H1 (cell line): ENCODE data around the gene SLC24A3. TPM values are rescaled to one million over a fixed set of nuclear protein-coding genes. Genes with fewer than 3 reads are reported as not detected.

Experiments
- CTCF ChIA-PET: fragments of 300-600 bp; sonication (Branson Sonifier 250); formaldehyde crosslinking; loops from one replicate; lab custom pipeline; 2021; ENCODE audit not compliant: partially characterized antibody; lab: Charles Lee
- POLR2A ChIA-PET: fragments of 300-600 bp; sonication (Branson Sonifier 250); formaldehyde crosslinking; loops from one replicate; lab custom pipeline; 2021; ENCODE audit warnings: inconsistent platforms; ENCODE audit not compliant: partially characterized antibody; lab: Charles Lee
- DNase-seq, 2 experiments: peaks; one replicate each; pipeline versions ENCODE4 v3.0.0 to v3.0.0-alpha.2; 2010 to 2022; ENCODE audit warnings: low spot score in 2 of 2, low read depth in 1 of 2, mixed read lengths in 1 of 2
- FAIRE-seq: peaks from 2 replicates; lab custom pipeline; 2011; peaks lifted over from hg19 to GRCh38; lab: Jason Lieb, UNC
- H2AFZ ChIP-seq: 2 replicates; pipeline ENCODE4 v1.8.1; 2012; ENCODE audit warnings: low read length, inconsistent platforms
- H2AK5ac ChIP-seq: 2 replicates; pipeline ENCODE4 v1.6.1; 2013; ENCODE audit warnings: low read depth, low read length
- H2BK120ac ChIP-seq: replicated peaks from 2 replicates; pipeline ENCODE3; 2013; ENCODE audit warnings: low read depth, low read length, inconsistent platforms
- H2BK12ac ChIP-seq: 2 replicates; pipeline ENCODE4 v1.6.1; 2013; ENCODE audit warnings: low read depth, low read length
- H2BK15ac ChIP-seq: 2 replicates; pipeline ENCODE4 v1.6.1; 2013; ENCODE audit warnings: low read length
- H2BK20ac ChIP-seq: 2 replicates; pipeline ENCODE4 v1.6.1; 2013; ENCODE audit warnings: low read length
- H2BK5ac ChIP-seq: 2 replicates; pipeline ENCODE4 v1.6.1; 2013; ENCODE audit warnings: low read depth, low read length
- H3K14ac ChIP-seq: 2 replicates; pipeline ENCODE4 v1.6.1; 2013; ENCODE audit warnings: inconsistent platforms; ENCODE audit not compliant: insufficient read length
- H3K18ac ChIP-seq: 2 replicates; pipeline ENCODE4 v1.6.1; 2013; ENCODE audit warnings: low read length; ENCODE audit errors: extremely low read depth
- H3K23ac ChIP-seq: 2 replicates; pipeline ENCODE4 v1.6.1; 2013; ENCODE audit warnings: inconsistent platforms; ENCODE audit not compliant: insufficient read length
- H3K23me2 ChIP-seq: 2 replicates; pipeline ENCODE4 v1.6.1; 2013; ENCODE audit warnings: low read depth, low read length
- H3K27ac ChIP-seq: 2 replicates; pipeline ENCODE4 v1.6.1; 2011; ENCODE audit warnings: low read depth, low read length, inconsistent platforms
- H3K27me3 ChIP-seq, 4 experiments: replicated peaks in 1 of 4; 1 replicate in 1 of 4; 2 replicates in 3 of 4; pipeline versions ENCODE4 v1.6.1 to v1.8.1; 2011 to 2013; ENCODE audit warnings: low read length in 3 of 4, mild to moderate bottlenecking in 3 of 4, inconsistent platforms in 2 of 4, mixed read lengths in 2 of 4, moderate library complexity in 1 of 4; ENCODE audit not compliant: control insufficient read depth in 3 of 4, insufficient read depth in 3 of 4; ENCODE audit errors: extremely low read depth in 1 of 4
- H3K36me3 ChIP-seq, 4 experiments: 2 replicates each; pipeline versions ENCODE4 v1.6.1 to v1.8.1; 2011 to 2013; ENCODE audit warnings: mild to moderate bottlenecking in 4 of 4, low read length in 3 of 4, moderate library complexity in 2 of 4, control low read depth in 1 of 4, inconsistent platforms in 1 of 4; ENCODE audit not compliant: insufficient read depth in 4 of 4, control insufficient read depth in 2 of 4
- H3K4ac ChIP-seq: replicated peaks from 2 replicates; pipeline ENCODE3; 2013; ENCODE audit warnings: low read length, low read depth, mixed read lengths, inconsistent platforms; ENCODE audit not compliant: insufficient read length
- H3K4me1 ChIP-seq, 4 experiments: replicated peaks in 1 of 4; 1 replicate in 1 of 4; 2 replicates in 3 of 4; pipeline versions ENCODE4 v1.6.1 to v1.8.1; 2011 to 2013; ENCODE audit warnings: low read length in 3 of 4, inconsistent platforms in 2 of 4, mixed read lengths in 1 of 4; ENCODE audit not compliant: insufficient read depth in 4 of 4, control insufficient read depth in 3 of 4
- H3K4me2 ChIP-seq, 2 experiments: 2 replicates each; pipeline versions ENCODE4 v1.6.1 to v1.8.1; 2011 to 2013; ENCODE audit warnings: low read depth in 2 of 2, low read length in 2 of 2, control low read depth in 1 of 2, inconsistent platforms in 1 of 2, mild to moderate bottlenecking in 1 of 2; ENCODE audit not compliant: insufficient read depth in 1 of 2
- H3K4me3 ChIP-seq, 4 experiments: fragments of 200-600, 300-600 bp in 1 of 4; sonication (generic), shearing (Covaris generic), sonication (Bioruptor Twin) in 1 of 4; 2 replicates each; pipeline versions ENCODE4 v1.5.1 to v1.8.1; 2011 to 2016; ENCODE audit warnings: low read length in 4 of 4, low read depth in 3 of 4, control low read depth in 2 of 4, inconsistent platforms in 2 of 4, mild to moderate bottlenecking in 2 of 4, mixed read lengths in 1 of 4, moderate library complexity in 1 of 4; ENCODE audit not compliant: insufficient read depth in 2 of 4; ENCODE audit errors: extremely low read depth in 1 of 4
- H3K56ac ChIP-seq: replicated peaks from 2 replicates; pipeline ENCODE3; 2013; ENCODE audit warnings: low read depth, mild to moderate bottlenecking, mixed read lengths, low read length, inconsistent platforms; ENCODE audit not compliant: insufficient read length
- H3K79me1 ChIP-seq: 2 replicates; pipeline ENCODE4 v1.6.1; 2013; ENCODE audit warnings: low read depth, low read length, control low read depth
- H3K79me2 ChIP-seq, 2 experiments: 2 replicates each; pipeline versions ENCODE4 v1.6.1 to v1.8.1; 2012 to 2013; ENCODE audit warnings: low read length in 2 of 2, mild to moderate bottlenecking in 2 of 2, inconsistent platforms in 1 of 2; ENCODE audit not compliant: insufficient read depth in 2 of 2, control insufficient read depth in 1 of 2
- H3K9ac ChIP-seq, 4 experiments: replicated peaks in 1 of 4; 1 replicate in 1 of 4; 2 replicates in 3 of 4; pipeline versions ENCODE4 v1.6.1 to v1.8.1; 2011 to 2013; ENCODE audit warnings: low read depth in 3 of 4, low read length in 3 of 4, control low read depth in 2 of 4, mild to moderate bottlenecking in 2 of 4, moderate library complexity in 2 of 4, inconsistent platforms in 1 of 4; ENCODE audit errors: extremely low read depth in 1 of 4
- H3K9me3 ChIP-seq, 2 experiments: 2 replicates each; pipeline versions ENCODE4 v1.6.1 to v1.8.1; 2012 to 2013; ENCODE audit warnings: mild to moderate bottlenecking in 2 of 2, moderate library complexity in 2 of 2, control low read depth in 1 of 2, inconsistent platforms in 1 of 2, low read depth in 1 of 2, low read length in 1 of 2, mixed read lengths in 1 of 2; ENCODE audit not compliant: insufficient read depth in 2 of 2
- H4K20me1 ChIP-seq, 2 experiments: replicated peaks in 1 of 2; 2 replicates each; pipeline versions ENCODE3 to v1.8.1; 2011 to 2013; ENCODE audit warnings: inconsistent platforms in 2 of 2, low read length in 2 of 2, mild to moderate bottlenecking in 1 of 2; ENCODE audit not compliant: insufficient read depth in 2 of 2, control insufficient read depth in 1 of 2
- H4K5ac ChIP-seq: 2 replicates; pipeline ENCODE4 v1.6.1; 2013; ENCODE audit warnings: low read length, low read depth, mixed read lengths, inconsistent platforms; ENCODE audit not compliant: insufficient read length
- H4K8ac ChIP-seq: 2 replicates; pipeline ENCODE4 v1.8.0; 2013; ENCODE audit warnings: mild to moderate bottlenecking, moderate library complexity, low read length, inconsistent platforms; ENCODE audit not compliant: insufficient read depth; ENCODE audit errors: extremely low read depth
- H4K91ac ChIP-seq: replicated peaks from 2 replicates; pipeline ENCODE3; 2013; ENCODE audit warnings: low read length, mixed read lengths, inconsistent platforms; ENCODE audit not compliant: insufficient read length
- ASH2L ChIP-seq: fragments of 200-600, 300-600 bp; sonication (generic); IDR thresholded peaks from one replicate; pipeline ENCODE4 v1.7.1; 2017; ENCODE audit warnings: low read length
- BCL11A ChIP-seq, 2 experiments: IDR thresholded peaks; one replicate each; pipeline ENCODE4 v1.6.1; 2011; ENCODE audit warnings: low read depth in 2 of 2, low read length in 2 of 2, mild to moderate bottlenecking in 2 of 2
- CBX5 ChIP-seq: fragments of 300-800, 300-1000 bp; sonication (generic); IDR thresholded peaks from 2 replicates; pipeline ENCODE4 v1.7.1; 2016; ENCODE audit warnings: antibody characterized with exemption, low read length, low read depth
- CHD1 ChIP-seq: IDR thresholded peaks from 2 replicates; pipeline ENCODE4 v1.6.1; 2012; ENCODE audit warnings: low read depth, low read length, improper control_type of control experiment
- GTF2F1 ChIP-seq: IDR thresholded peaks from 2 replicates; pipeline ENCODE4 v1.6.1; 2012; ENCODE audit warnings: low read depth, low read length, improper control_type of control experiment, borderline replicate concordance
- RFX5 ChIP-seq: IDR thresholded peaks from 2 replicates; pipeline ENCODE4 v1.6.1; 2011; ENCODE audit warnings: low read depth, low read length, improper control_type of control experiment, borderline replicate concordance
- SIRT6 ChIP-seq: IDR thresholded peaks from one replicate; pipeline ENCODE4 v1.7.1; 2012; ENCODE audit warnings: low read length, inconsistent platforms
- WGBS, 2 experiments: shearing (Covaris generic) in 1 of 2; methylation state at CpG; one replicate each; pipeline versions ENCODE4 v1.1.6 to v1.1.7; 2013 to 2015; ENCODE audit warnings: low lambda C conversion rate in 2 of 2, mixed read lengths in 2 of 2, inconsistent platforms in 1 of 2, low coverage in 1 of 2, missing lambda C conversion rate in 1 of 2; ENCODE audit not compliant: insufficient replicate concordance in 2 of 2, insufficient coverage in 1 of 2, insufficient read length in 1 of 2; ENCODE audit errors: extremely low coverage in 1 of 2, missing lambda C conversion rate in 1 of 2; 5-methylcytosine and 5-hydroxymethylcytosine counted together
- polyA plus RNA-seq, 7 experiments: library from polyadenylated mRNA; depleted of rRNA in 3 of 7; stranded (reverse) in 5 of 7; unstranded in 2 of 7; fragments of >200 nt in 5 of 7; fragments of 200-250 nt in 2 of 7; gene quantifications; 1 replicate in 5 of 7; 2 replicates in 1 of 7; 4 replicates in 1 of 7; pipeline versions ENCODE4 v1.2.1 to v1.2.3, GENCODE V29; 2011 to 2013; ENCODE audit warnings: missing spikeins in 2 of 7, mixed read lengths in 2 of 7
- total RNA-seq: library from RNA; stranded (reverse); fragmentation: NEBNext Ultra II Directional; extraction: Animal tissue kit (Norgen Biotek cat#: 25700); gene quantifications from 2 replicates; pipeline ENCODE4 v1.2.1, GENCODE V29; 2021

The SLC24A3 gene
- total and polyA plus RNA-seq, 2 of the 8 experiments (the other 6 are each of a cell fraction or from before 2014, with no cell fraction given) = 4.5 to 6.3 TPM

GRCh38 chr20:19712721-19713260 is 500.3 kb downstream of the SLC24A3 start:
- POLR2A ChIA-PET = no interaction called here
- Histone ChIP-seq H2AK5ac (no peak overlapping the region), H3K4me2 (no peak overlapping the region), H3K27ac (no peak overlapping the region), H2BK12ac (no peak overlapping the region), H3K4me3 (no peak overlapping the region), H3K27me3 (no peaks in the 10 kb centered on the region), H2BK20ac (no peak overlapping the region), H2BK15ac (no peak overlapping the region), H4K5ac (no peak overlapping the region), H3K79me2 (no peaks in the 10 kb centered on the region), H4K8ac (no peak overlapping the region), H4K20me1 (peaks cover 0 to 5% of the 10 kb centered on the region in 2 experiments), H3K4ac (no peak overlapping the region), H3K14ac (no peak overlapping the region), H2BK120ac (no peak overlapping the region), H3K23ac (no peak overlapping the region), H3K4me1 (peaks cover 0 to 3% (median 0%) of the 10 kb centered on the region in 4 experiments; a peak in 2 of 7 replicates), H2BK5ac (no peak overlapping the region), H2AFZ (no peak overlapping the region), H3K56ac (no peak overlapping the region), H3K79me1 (no peaks in the 10 kb centered on the region), H3K9me3 (peaks cover 0 to 14% of the 10 kb centered on the region in 2 experiments; a peak in 2 of 4 replicates), H3K18ac (no peak overlapping the region), H3K36me3 (no peaks in the 10 kb centered on the region; a peak in 2 of 8 replicates), H4K91ac (no peak overlapping the region), H3K9ac (no peak overlapping the region), H3K23me2 (no peaks in the 10 kb centered on the region)
- no peak for TF ChIP-seq ASH2L
- TF ChIP-seq SIRT6 = no peak
- TF ChIP-seq GTF2F1 = no peak
- TF ChIP-seq CHD1 = no peak
- TF ChIP-seq BCL11A (IDR thresholded peaks at IDR 0.05; ENCODE audit: low read depth in 2 of 2, low read length in 2 of 2) = no peak
- TF ChIP-seq RFX5 = no peak
- no peak for TF ChIP-seq CBX5
- CTCF ChIA-PET = interaction anchor here (1.0 kb wide), 1 partner anchor 13 kb away, joined by 3 read pairs; no protein-coding TSS in a partner anchor
- 88% methylated on average over 4 of the region's 4 CpGs; no CpG with 5 or more reads in 1 of the 2 experiments for WGBS, 2 experiments
- FAIRE-seq (no peak), DNase-seq (no peak)
